ENCODE measurements around the gene WWOX. TPM values are rescaled to one million over a fixed set of nuclear protein-coding genes. Genes with fewer than 3 reads are reported as not detected.

Gene WWOX
- total RNA-seq, 6 donors from 2014 or later = 18.7 to 167 (median 31.0) TPM

DNA sequence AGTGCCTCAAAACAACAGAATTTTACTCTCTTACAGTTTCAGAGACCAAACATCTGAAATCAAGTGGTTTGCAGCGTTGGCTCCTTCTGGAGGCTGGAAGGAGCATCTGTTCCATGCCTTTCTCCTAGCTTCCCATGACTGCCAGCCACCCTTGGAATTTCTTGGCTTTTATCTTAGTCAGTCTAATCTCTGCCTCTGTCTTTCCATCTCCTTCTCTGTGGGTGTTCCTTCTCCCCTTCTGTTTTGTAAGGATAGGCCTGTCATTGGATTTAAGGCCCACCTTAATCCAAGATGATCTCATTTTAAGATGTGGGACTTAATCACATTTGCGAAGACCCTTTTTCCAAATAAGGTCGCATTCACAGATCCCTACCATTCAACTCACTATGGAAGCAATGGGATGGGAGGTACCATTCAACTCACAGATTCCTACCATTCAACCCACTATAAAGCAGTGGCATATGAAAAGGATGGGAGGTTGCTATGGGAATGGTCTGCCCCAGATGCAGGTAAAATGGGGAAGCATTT lies 321.8 kb downstream of the WWOX start:
- Histone ChIP-seq H3K36me3 (no peaks in the 10 kb centered on the region), H3K27me3 (no peaks in the 10 kb centered on the region), H3K4me3 (no peak overlapping the region), H3K27ac (no peak overlapping the region), H3K4me1 (no peaks in the 10 kb centered on the region), H3K9me3 (no peaks in the 10 kb centered on the region)
- WGBS, 2 donors = 85 to 93% methylated on average over 3 of the region's 3 CpGs
- DNase-seq = no peak
- TF ChIP-seq POLR2AphosphoS5 (IDR thresholded peaks at IDR 0.05) = no peak
- no peak for TF ChIP-seq CTCF (IDR thresholded peaks at IDR 0.05)
- no peak for TF ChIP-seq EP300 (IDR thresholded peaks at IDR 0.05)
- no peak for TF ChIP-seq POLR2A (IDR thresholded peaks at IDR 0.05)
- no peak for ATAC-seq (ENCODE audit: low FRiP score in 2 of 2)

GRCh38 chr16:78425281-78425680 lies 325.8 kb downstream of the WWOX start:
- 91 to 92% methylated on average over 4 of the region's 4 CpGs for WGBS, 2 donors
- H3K9me3 ChIP-seq = no peaks in the 10 kb centered on the region
- TF ChIP-seq POLR2AphosphoS5 (IDR thresholded peaks at IDR 0.05) = no peak
- peaks cover 0 to 3% (median 0%) of the 10 kb centered on the region in 4 donors for H3K36me3 ChIP-seq
- ATAC-seq (ENCODE audit: low FRiP score in 2 of 2) (no peak), DNase-seq (no peak)
- H3K4me1 ChIP-seq = peaks cover 0 to 5% (median 0%) of the 10 kb centered on the region in 4 donors
- no peaks in the 10 kb centered on the region for H3K27me3 ChIP-seq
- no peak overlapping the region for H3K4me3 ChIP-seq
- H3K27ac ChIP-seq = no peak overlapping the region

DNA sequence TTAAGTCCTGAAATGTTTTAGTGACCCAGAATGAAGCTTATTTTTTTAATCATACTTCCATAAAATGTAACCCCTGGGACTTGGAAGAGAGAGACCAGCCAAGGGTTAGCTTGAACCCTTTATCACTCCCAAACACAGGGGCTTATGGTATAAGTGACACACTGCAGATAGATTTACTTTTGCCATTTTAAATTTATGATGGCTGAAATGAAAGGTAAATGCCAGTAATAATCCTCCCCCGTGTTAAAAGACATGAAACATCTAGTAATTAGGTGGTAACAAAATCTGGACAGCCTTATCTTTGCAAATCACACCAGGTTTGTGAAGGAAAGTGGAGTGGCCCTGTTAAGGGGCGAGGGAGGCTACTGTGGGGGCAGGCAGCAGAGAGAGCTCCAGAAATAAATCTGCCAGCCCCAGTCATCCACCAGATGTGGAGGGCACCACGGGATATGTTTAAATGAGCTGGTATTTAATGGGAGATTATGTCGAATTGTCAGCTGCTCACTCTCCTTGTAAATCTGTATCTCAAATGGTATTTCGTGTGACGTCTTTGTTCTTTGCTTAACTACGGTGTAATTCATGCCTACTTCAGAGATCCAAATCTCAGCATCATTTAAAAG lies 326.5 kb downstream of the WWOX start:
- WGBS, 2 donors = 88 to 96% methylated on average over 7 of the region's 7 CpGs
- Histone ChIP-seq H3K4me3 (no peak overlapping the region), H3K9me3 (no peaks in the 10 kb centered on the region), H3K36me3 (peaks cover 0 to 3% (median 0%) of the 10 kb centered on the region in 4 donors), H3K27me3 (no peaks in the 10 kb centered on the region), H3K4me1 (peaks cover 0 to 5% (median 0%) of the 10 kb centered on the region in 4 donors), H3K27ac (no peak overlapping the region)
- DNase-seq (no peak), ATAC-seq (ENCODE audit: low FRiP score in 2 of 2) (no peak)
- no peak for TF ChIP-seq CTCF (IDR thresholded peaks at IDR 0.05)

DNA sequence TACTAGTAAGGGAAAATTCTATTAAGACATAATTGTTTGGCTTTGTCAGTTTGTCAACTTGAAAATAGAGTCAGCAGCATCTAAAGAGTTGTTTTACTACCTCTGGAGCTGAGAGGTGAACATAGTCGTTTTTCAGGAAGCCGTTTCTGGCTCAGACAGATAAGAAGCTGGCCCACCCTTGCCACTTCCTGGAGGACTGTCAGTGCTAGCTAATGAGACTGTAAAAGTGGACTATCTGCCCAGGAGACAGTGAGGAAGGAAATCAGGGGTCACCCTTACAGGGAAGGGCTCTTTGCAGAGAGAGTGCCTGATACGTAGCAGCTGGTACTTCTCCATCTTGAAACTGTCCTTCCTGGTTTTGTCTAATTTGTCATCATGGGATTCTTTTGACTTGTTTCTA lies 328.7 kb downstream of the WWOX start:
- whole genome bisulfite sequencing, 2 donors = 32 to 35% methylated on average over 3 of the region's 3 CpGs
- no peak for ATAC-seq (ENCODE audit: low FRiP score in 2 of 2)
- H3K4me3 ChIP-seq = no peak overlapping the region
- no peak overlapping the region for H3K27ac ChIP-seq
- peaks cover 0 to 3% (median 1%) of the 10 kb centered on the region in 4 donors for H3K36me3 ChIP-seq
- no peak for TF ChIP-seq POLR2AphosphoS5 (IDR thresholded peaks at IDR 0.05)
- no peak for TF ChIP-seq EP300 (IDR thresholded peaks at IDR 0.05)
- TF ChIP-seq POLR2A (IDR thresholded peaks at IDR 0.05) = no peak
- no peak for TF ChIP-seq CTCF (IDR thresholded peaks at IDR 0.05)
- H3K4me1 ChIP-seq = peaks cover 0 to 5% (median 0%) of the 10 kb centered on the region in 4 donors
- no peaks in the 10 kb centered on the region for H3K27me3 ChIP-seq
- DNase-seq = no peak
- no peaks in the 10 kb centered on the region for H3K9me3 ChIP-seq

DNA sequence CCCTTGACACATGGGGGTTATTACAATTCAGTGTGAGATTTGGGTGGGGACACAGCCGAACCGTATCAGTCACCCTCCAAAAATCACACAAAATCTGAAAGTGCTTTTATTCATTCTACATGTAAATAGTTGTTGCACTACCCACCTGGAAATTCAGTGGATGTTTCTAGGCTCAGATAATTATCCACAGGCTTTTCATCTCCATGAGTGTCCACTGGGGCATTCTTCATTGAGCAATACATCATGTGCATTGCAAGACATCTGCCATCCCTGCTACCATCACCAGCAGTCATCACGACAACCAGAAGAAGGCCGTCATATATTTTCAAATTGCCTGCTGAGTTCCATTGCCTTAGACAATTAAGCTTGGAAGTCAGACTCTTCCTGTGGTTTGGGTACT lies 330.8 kb downstream of the WWOX start:
- ATAC-seq (ENCODE audit: low FRiP score in 2 of 2) = no peak
- TF ChIP-seq CTCF (IDR thresholded peaks at IDR 0.05) = no peak
- no peak for TF ChIP-seq EP300 (IDR thresholded peaks at IDR 0.05)
- no peak for TF ChIP-seq POLR2A (IDR thresholded peaks at IDR 0.05)
- no peak for TF ChIP-seq POLR2AphosphoS5 (IDR thresholded peaks at IDR 0.05)
- H3K27me3 ChIP-seq = no peaks in the 10 kb centered on the region
- WGBS, 2 donors = 85 to 100% methylated on average over 4 of the region's 4 CpGs
- peaks cover 0 to 3% (median 1%) of the 10 kb centered on the region in 4 donors for H3K36me3 ChIP-seq
- H3K27ac ChIP-seq = no peak overlapping the region
- no peaks in the 10 kb centered on the region for H3K9me3 ChIP-seq
- no peak for DNase-seq
- no peak overlapping the region for H3K4me3 ChIP-seq
- H3K4me1 ChIP-seq = peaks cover 0 to 5% (median 0%) of the 10 kb centered on the region in 4 donors
